HCT116 (cell line): Measurements from ENCODE around the gene TARBP1. TPM values are rescaled to one million over a fixed set of nuclear protein-coding genes. Genes with fewer than 3 reads are reported as not detected.
A peak's percentile ranks its signal among the peaks of the same experiment; 100 is the strongest.

Experiments
- ATAC-seq: fragments of 200-7000 bp; cut with Tn5 transposase; 2 replicates; pipeline ENCODE4 v1.9.1; 2020; ENCODE audit warnings: mild to moderate bottlenecking, moderate library complexity
- BruUV-seq: library from RNA; stranded (reverse); fragments of 400-500 nt; replicated peaks from 2 replicates; lab custom pipeline; 2021; lab: Mats Ljungman, UMichigan
- CTCF ChIA-PET: fragments of 300-600 bp; sonication (Branson Sonifier 250); formaldehyde crosslinking; loops from one replicate; lab custom pipeline; 2021; ENCODE audit warnings: antibody characterized with exemption; lab: Charles Lee
- POLR2A ChIA-PET: fragments of 300-600, 350-600 bp; sonication (Branson Sonifier 250); formaldehyde crosslinking; loops from one replicate; lab custom pipeline; 2021; ENCODE audit warnings: antibody characterized with exemption; lab: Charles Lee
- RAD21 ChIA-PET, 2 experiments: fragments of 300-600 bp; sonication (Branson Sonifier 250); formaldehyde crosslinking; loops; one replicate each; lab custom pipeline; 2023; ENCODE audit warnings: low total read pairs in 2 of 2; ENCODE audit not compliant: uncharacterized antibody in 2 of 2, unreplicated experiment in 2 of 2, low non-redundant PET in 1 of 2; lab: Charles Lee
- DNase-seq: peaks from one replicate; pipeline ENCODE4 v3.0.0-alpha.2; 2010; ENCODE audit warnings: low read depth, low spot score
- H2AFZ ChIP-seq: fragments of 200-600 bp; shearing (Covaris generic), sonication (generic); 2 replicates; pipeline ENCODE4 v1.6.1; 2017; ENCODE audit warnings: low read depth, mixed run types, mixed read lengths, antibody characterized with exemption, low read length; ENCODE audit not compliant: poor library complexity, severe bottlenecking
- H3K27ac ChIP-seq: 2 replicates; pipeline ENCODE4 v1.5.1; 2012; ENCODE audit warnings: low read depth, low read length
- H3K27me3 ChIP-seq: fragments of 200-600 bp; sonication (generic); 2 replicates; pipeline ENCODE4 v1.6.1; 2016; ENCODE audit warnings: mixed run types, low read length, mixed read lengths; ENCODE audit not compliant: insufficient read depth
- H3K36me3 ChIP-seq, 2 experiments: fragments of 200-500 bp in 1 of 2; fragments of 200-600 bp in 1 of 2; sonication (Bioruptor generic) in 1 of 2; sonication (generic) in 1 of 2; 2 replicates each; pipeline versions ENCODE4 v1.5.1 to v1.6.1; 2014 to 2016; ENCODE audit warnings: low read length in 2 of 2, inconsistent platforms in 1 of 2, mixed read lengths in 1 of 2, mixed run types in 1 of 2; ENCODE audit not compliant: insufficient read depth in 2 of 2, control insufficient read depth in 1 of 2
- H3K4me1 ChIP-seq, 2 experiments: fragments of 200-600 bp in 1 of 2; sonication (generic) in 1 of 2; 2 replicates each; pipeline versions ENCODE4 v1.5.1 to v1.6.1; 2012 to 2017; ENCODE audit warnings: low read length in 2 of 2, inconsistent platforms in 1 of 2, mild to moderate bottlenecking in 1 of 2, mixed read lengths in 1 of 2, mixed run types in 1 of 2, moderate library complexity in 1 of 2; ENCODE audit not compliant: insufficient read depth in 2 of 2, control insufficient read depth in 1 of 2
- H3K4me2 ChIP-seq: fragments of 200-600 bp; sonication (generic); 2 replicates; pipeline ENCODE4 v1.6.1; 2017; ENCODE audit warnings: mixed run types, low read length, mixed read lengths
- H3K4me3 ChIP-seq, 2 experiments: fragments of 200-600 bp in 1 of 2; sonication (generic) in 1 of 2; replicated peaks in 1 of 2; 2 replicates each; pipeline ENCODE4 v1.5.1; 2011 to 2016; ENCODE audit warnings: low read length in 2 of 2, control low read depth in 1 of 2, low read depth in 1 of 2, mild to moderate bottlenecking in 1 of 2, mixed read lengths in 1 of 2, mixed run types in 1 of 2
- H3K79me2 ChIP-seq: fragments of 200-600 bp; sonication (generic); 2 replicates; pipeline ENCODE4 v1.6.1; 2017; ENCODE audit warnings: mild to moderate bottlenecking, mixed run types, low read length, moderate library complexity, mixed read lengths; ENCODE audit not compliant: insufficient read depth
- H3K9ac ChIP-seq: fragments of 200-600 bp; sonication (generic); 2 replicates; pipeline ENCODE4 v1.6.1; 2016; ENCODE audit warnings: low read length, mixed read lengths
- H3K9me2 ChIP-seq: fragments of 200-600 bp; sonication (generic), shearing (Covaris generic); 2 replicates; pipeline ENCODE4 v1.6.1; 2017; ENCODE audit warnings: mixed run types, mild to moderate bottlenecking, moderate library complexity; ENCODE audit not compliant: insufficient read depth
- H3K9me3 ChIP-seq, 2 experiments: fragments of 200-500 bp in 1 of 2; fragments of 200-600 bp in 1 of 2; sonication (Bioruptor generic) in 1 of 2; sonication (generic) in 1 of 2; 2 replicates each; pipeline ENCODE4 v1.6.1; 2014 to 2017; ENCODE audit warnings: low read length in 2 of 2, mixed read lengths in 2 of 2, inconsistent platforms in 1 of 2, low read depth in 1 of 2, mild to moderate bottlenecking in 1 of 2, mixed run types in 1 of 2, moderate library complexity in 1 of 2; ENCODE audit not compliant: control insufficient read depth in 1 of 2, insufficient read depth in 1 of 2
- H4K20me1 ChIP-seq: fragments of 200-600 bp; sonication (generic), shearing (Covaris generic); 2 replicates; pipeline ENCODE4 v1.6.1; 2017; ENCODE audit warnings: mixed run types, mild to moderate bottlenecking, moderate library complexity; ENCODE audit not compliant: insufficient read depth
- CBX3 ChIP-seq: IDR thresholded peaks from 2 replicates; pipeline ENCODE4 v1.6.1; 2012; ENCODE audit warnings: low read depth
- EGR1 ChIP-seq: IDR thresholded peaks from 2 replicates; pipeline ENCODE4 v1.6.1; 2012; ENCODE audit warnings: low read depth
- ELF1 ChIP-seq: IDR thresholded peaks from 2 replicates; pipeline ENCODE4 v1.6.1; 2012; ENCODE audit warnings: low read depth, borderline replicate concordance
- EZH2 ChIP-seq: fragments of 200-600 bp; sonication (generic); IDR thresholded peaks from 2 replicates; pipeline ENCODE4 v1.6.1; 2017; ENCODE audit warnings: antibody characterized with exemption, mixed run types
- EZH2phosphoT487 ChIP-seq: fragments of 200-600 bp; IDR thresholded peaks from 2 replicates; pipeline ENCODE4 v1.6.1; 2018; ENCODE audit warnings: antibody characterized with exemption, borderline replicate concordance
- FOSL1 ChIP-seq: IDR thresholded peaks from 2 replicates; pipeline ENCODE4 v1.6.1; 2012; ENCODE audit warnings: low read depth
- JUND ChIP-seq: IDR thresholded peaks from 2 replicates; pipeline ENCODE4 v1.6.1; 2012
- POLR2A ChIP-seq: IDR thresholded peaks from 2 replicates; pipeline ENCODE4 v1.7.0; 2011; ENCODE audit warnings: borderline replicate concordance; ENCODE audit not compliant: insufficient read depth, insufficient read length; ENCODE audit errors: extremely low read depth
- POLR2AphosphoS5 ChIP-seq: IDR thresholded peaks from 2 replicates; pipeline ENCODE4 v1.6.1; 2011; ENCODE audit warnings: mild to moderate bottlenecking, low read depth, low read length, moderate library complexity
- RAD21 ChIP-seq: IDR thresholded peaks from 2 replicates; pipeline ENCODE4 v1.6.1; 2012; ENCODE audit warnings: low read depth, mild to moderate bottlenecking
- SIN3A ChIP-seq: IDR thresholded peaks from 2 replicates; pipeline ENCODE4 v1.6.1; 2012; ENCODE audit warnings: low read depth
- SP1 ChIP-seq: IDR thresholded peaks from 2 replicates; pipeline ENCODE4 v1.6.1; 2012; ENCODE audit warnings: low read depth
- SRF ChIP-seq: IDR thresholded peaks from 2 replicates; pipeline ENCODE4 v1.6.1; 2012; ENCODE audit warnings: low read depth
- ZBTB33 ChIP-seq: IDR thresholded peaks from 2 replicates; pipeline ENCODE4 v1.6.1; 2011; ENCODE audit warnings: mild to moderate bottlenecking, low read length, moderate library complexity; ENCODE audit not compliant: insufficient replicate concordance; ENCODE audit errors: extremely low read depth
- intact Hi-C: fragments of 100-400 bp; cut with micrococcal nuclease; formaldehyde crosslinking; loops from 2 replicates; pipeline ENCODE4 v1.10.0; 2022
- total RNA-seq: library from RNA; stranded (reverse); gene quantifications from one replicate; pipeline ENCODE4 v1.2.1, GENCODE V29; 2021; ENCODE audit not compliant: unreplicated experiment
- TF ChIP-seq, protein P1 (sequence below), 3 experiments: fragments of 200-600 bp in 1 of 3; sonication (generic) in 1 of 3; IDR thresholded peaks in 2 of 3; conservative IDR thresholded peaks in 1 of 3; 2 replicates each; pipeline ENCODE4 v1.5.1; 2012 to 2017; ENCODE audit warnings: low read depth in 2 of 3, low read length in 2 of 3, antibody characterized with exemption in 1 of 3, borderline replicate concordance in 1 of 3, control low read depth in 1 of 3, mild to moderate bottlenecking in 1 of 3, mixed read lengths in 1 of 3, mixed run types in 1 of 3, moderate library complexity in 1 of 3; ENCODE audit not compliant: insufficient read depth in 1 of 3
- TF ChIP-seq, protein P2 (sequence below): IDR thresholded peaks from 2 replicates; pipeline ENCODE4 v1.6.1; 2012; ENCODE audit warnings: low read depth

Gene TARBP1
- total RNA-seq, 1 experiment from 2014 or later, result 17.2 TPM

DNA sequence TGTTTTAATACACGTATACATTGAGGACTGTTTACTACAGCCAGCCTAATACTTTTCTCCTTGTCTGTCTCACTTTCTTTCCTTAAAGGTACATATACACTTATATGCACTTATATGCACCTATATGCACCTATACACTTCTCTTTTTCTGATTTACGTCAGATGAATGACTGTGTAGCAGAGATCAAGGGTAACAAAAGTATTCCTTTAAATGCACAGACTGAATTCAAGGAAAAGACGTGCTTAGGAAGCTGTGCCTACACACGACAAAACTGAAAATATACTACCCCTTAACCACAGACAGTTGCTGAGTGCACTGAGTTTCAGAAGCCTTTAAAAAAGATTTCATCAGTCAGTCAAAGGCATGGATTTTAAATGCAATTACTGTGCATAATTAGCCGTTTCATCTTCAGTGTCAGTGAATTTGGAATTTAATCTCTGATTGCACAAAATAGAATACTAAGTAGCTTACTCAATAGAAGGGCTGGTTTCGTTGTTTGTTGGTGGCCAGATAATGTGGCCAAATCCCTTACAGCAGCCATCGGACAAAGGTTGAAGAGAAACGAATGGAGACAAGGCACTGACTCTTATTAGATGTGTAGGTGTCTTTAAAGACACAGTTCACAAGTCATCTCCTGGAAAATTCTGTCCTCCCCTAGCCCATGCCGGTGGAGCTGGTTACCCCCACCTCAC lies 38.3 kb upstream of the TARBP1 start (continued):
- TF ChIP-seq EZH2phosphoT487, result no peak
- TF ChIP-seq SIN3A, result no peak
- no peak for TF ChIP-seq POLR2A
- no peak for TF ChIP-seq JUND
- TF ChIP-seq, protein P1, sequence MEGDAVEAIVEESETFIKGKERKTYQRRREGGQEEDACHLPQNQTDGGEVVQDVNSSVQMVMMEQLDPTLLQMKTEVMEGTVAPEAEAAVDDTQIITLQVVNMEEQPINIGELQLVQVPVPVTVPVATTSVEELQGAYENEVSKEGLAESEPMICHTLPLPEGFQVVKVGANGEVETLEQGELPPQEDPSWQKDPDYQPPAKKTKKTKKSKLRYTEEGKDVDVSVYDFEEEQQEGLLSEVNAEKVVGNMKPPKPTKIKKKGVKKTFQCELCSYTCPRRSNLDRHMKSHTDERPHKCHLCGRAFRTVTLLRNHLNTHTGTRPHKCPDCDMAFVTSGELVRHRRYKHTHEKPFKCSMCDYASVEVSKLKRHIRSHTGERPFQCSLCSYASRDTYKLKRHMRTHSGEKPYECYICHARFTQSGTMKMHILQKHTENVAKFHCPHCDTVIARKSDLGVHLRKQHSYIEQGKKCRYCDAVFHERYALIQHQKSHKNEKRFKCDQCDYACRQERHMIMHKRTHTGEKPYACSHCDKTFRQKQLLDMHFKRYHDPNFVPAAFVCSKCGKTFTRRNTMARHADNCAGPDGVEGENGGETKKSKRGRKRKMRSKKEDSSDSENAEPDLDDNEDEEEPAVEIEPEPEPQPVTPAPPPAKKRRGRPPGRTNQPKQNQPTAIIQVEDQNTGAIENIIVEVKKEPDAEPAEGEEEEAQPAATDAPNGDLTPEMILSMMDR (IDR thresholded peaks at IDR 0.05 in 2 of 3, conservative IDR thresholded peaks at IDR 0.05 in 1 of 3; ENCODE audit: borderline replicate concordance in 1 of 3, insufficient read depth in 1 of 3, low read depth in 2 of 3, low read length in 2 of 3), result no peak
- TF ChIP-seq ZBTB33, result no peak
- TF ChIP-seq RAD21, result no peak
- no peak for TF ChIP-seq EGR1
- no peak for TF ChIP-seq FOSL1
- TF ChIP-seq SRF, result no peak

- no peaks in the 10 kb centered on the region for H3K9me2 ChIP-seq
- H3K9ac ChIP-seq, result no peak overlapping the region
- CTCF ChIA-PET, result interaction anchor here (1.7 kb wide), 1 partner anchor 568 kb away, joined by 4 read pairs; no protein-coding TSS in a partner anchor
- DNase-seq (no peak), ATAC-seq (no peak)
- RAD21 ChIA-PET, result no interaction called here
- H3K4me3 ChIP-seq, result no peak overlapping the region
- H3K27me3 ChIP-seq, result no peaks in the 10 kb centered on the region
- H3K4me1 ChIP-seq, result peaks cover 0 to 12% of the 10 kb centered on the region in 2 experiments; a peak in 2 of 4 replicates
- POLR2A ChIA-PET, result no interaction called here
- H3K4me2 ChIP-seq, result peak overlapping the region; percentile 55
- intact Hi-C loops, result no loop called here
- BruUV-seq, result no TSS peak
- H4K20me1 ChIP-seq, result no peaks in the 10 kb centered on the region
- H2AFZ ChIP-seq, result peak overlapping the region; percentile 77
- H3K36me3 ChIP-seq, result no peaks in the 10 kb centered on the region
- H3K27ac ChIP-seq, result no peak overlapping the region
- H3K9me3 ChIP-seq, result no peaks in the 10 kb centered on the region
- H3K79me2 ChIP-seq, result no peaks in the 10 kb centered on the region
- TF ChIP-seq CBX3, result no peak
- TF ChIP-seq, protein P1 (IDR thresholded peaks at IDR 0.05 in 2 of 3, conservative IDR thresholded peaks at IDR 0.05 in 1 of 3; ENCODE audit: borderline replicate concordance in 1 of 3, insufficient read depth in 1 of 3, low read depth in 2 of 3, low read length in 2 of 3), result no peak
- no peak for TF ChIP-seq EZH2
- TF ChIP-seq POLR2AphosphoS5, result no peak
- no peak for TF ChIP-seq EGR1
- no peak for TF ChIP-seq SP1
- TF ChIP-seq ELF1, result no peak
- TF ChIP-seq, protein P2, sequence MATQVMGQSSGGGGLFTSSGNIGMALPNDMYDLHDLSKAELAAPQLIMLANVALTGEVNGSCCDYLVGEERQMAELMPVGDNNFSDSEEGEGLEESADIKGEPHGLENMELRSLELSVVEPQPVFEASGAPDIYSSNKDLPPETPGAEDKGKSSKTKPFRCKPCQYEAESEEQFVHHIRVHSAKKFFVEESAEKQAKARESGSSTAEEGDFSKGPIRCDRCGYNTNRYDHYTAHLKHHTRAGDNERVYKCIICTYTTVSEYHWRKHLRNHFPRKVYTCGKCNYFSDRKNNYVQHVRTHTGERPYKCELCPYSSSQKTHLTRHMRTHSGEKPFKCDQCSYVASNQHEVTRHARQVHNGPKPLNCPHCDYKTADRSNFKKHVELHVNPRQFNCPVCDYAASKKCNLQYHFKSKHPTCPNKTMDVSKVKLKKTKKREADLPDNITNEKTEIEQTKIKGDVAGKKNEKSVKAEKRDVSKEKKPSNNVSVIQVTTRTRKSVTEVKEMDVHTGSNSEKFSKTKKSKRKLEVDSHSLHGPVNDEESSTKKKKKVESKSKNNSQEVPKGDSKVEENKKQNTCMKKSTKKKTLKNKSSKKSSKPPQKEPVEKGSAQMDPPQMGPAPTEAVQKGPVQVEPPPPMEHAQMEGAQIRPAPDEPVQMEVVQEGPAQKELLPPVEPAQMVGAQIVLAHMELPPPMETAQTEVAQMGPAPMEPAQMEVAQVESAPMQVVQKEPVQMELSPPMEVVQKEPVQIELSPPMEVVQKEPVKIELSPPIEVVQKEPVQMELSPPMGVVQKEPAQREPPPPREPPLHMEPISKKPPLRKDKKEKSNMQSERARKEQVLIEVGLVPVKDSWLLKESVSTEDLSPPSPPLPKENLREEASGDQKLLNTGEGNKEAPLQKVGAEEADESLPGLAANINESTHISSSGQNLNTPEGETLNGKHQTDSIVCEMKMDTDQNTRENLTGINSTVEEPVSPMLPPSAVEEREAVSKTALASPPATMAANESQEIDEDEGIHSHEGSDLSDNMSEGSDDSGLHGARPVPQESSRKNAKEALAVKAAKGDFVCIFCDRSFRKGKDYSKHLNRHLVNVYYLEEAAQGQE, result no peak
- TF ChIP-seq RAD21, result no peak
Observed at GRCh38 chr1:234515821-234516241, 36.9 kb upstream of the TARBP1 start.
